Loucy (cell line): ENCODE measurements around the gene ILF2.

Experiments used
- H2AFZ ChIP-seq: fragments of 200-600 bp; sonication (generic); 2 replicates; pipeline ENCODE4 v1.6.0; 2016; ENCODE audit warnings: antibody characterized with exemption, mild to moderate bottlenecking, low read length, moderate library complexity
- H3F3A ChIP-seq: fragments of 200-600 bp; 2 replicates; pipeline ENCODE4 v1.6.0; 2016; ENCODE audit warnings: antibody characterized with exemption, low read depth, mild to moderate bottlenecking
- H3K27me3 ChIP-seq: fragments of 200-600 bp; sonication (generic); 2 replicates; pipeline ENCODE4 v1.6.1; 2014; ENCODE audit warnings: low read length, mild to moderate bottlenecking; ENCODE audit not compliant: insufficient read depth, poor library complexity, severe bottlenecking
- H3K36me3 ChIP-seq: fragments of 200-600 bp; sonication (generic); 2 replicates; pipeline ENCODE4 v1.6.1; 2016; ENCODE audit warnings: low read length; ENCODE audit not compliant: insufficient read depth
- H3K4me1 ChIP-seq: fragments of 200-600 bp; sonication (generic); 2 replicates; pipeline ENCODE4 v1.5.1; 2014; ENCODE audit warnings: low read length, mild to moderate bottlenecking; ENCODE audit not compliant: insufficient read depth, poor library complexity, severe bottlenecking
- H3K4me2 ChIP-seq: fragments of 200-600 bp; sonication (generic); 2 replicates; pipeline ENCODE4 v1.6.0; 2014; ENCODE audit warnings: antibody characterized with exemption, low read length, low read depth, mild to moderate bottlenecking; ENCODE audit not compliant: poor library complexity, severe bottlenecking
- H3K4me3 ChIP-seq: fragments of 200-600 bp; sonication (generic); 2 replicates; pipeline ENCODE4 v1.5.1; 2014; ENCODE audit warnings: low read length, mild to moderate bottlenecking, mixed read lengths; ENCODE audit not compliant: poor library complexity, severe bottlenecking
- H3K79me2 ChIP-seq: fragments of 200-600 bp; sonication (generic); 2 replicates; pipeline ENCODE4 v1.6.1; 2014; ENCODE audit warnings: low read length; ENCODE audit not compliant: insufficient read depth
- H3K9ac ChIP-seq: fragments of 200-600 bp; sonication (generic); 2 replicates; pipeline ENCODE4 v1.6.0; 2014; ENCODE audit warnings: mild to moderate bottlenecking, low read depth, low read length, moderate library complexity; ENCODE audit not compliant: poor library complexity, severe bottlenecking
- H3K9me2 ChIP-seq: fragments of 200-600 bp; sonication (generic); replicated peaks from 2 replicates; pipeline ENCODE4 v1.6.1; 2016; ENCODE audit warnings: low read depth, low read length, mixed read lengths
- H3K9me3 ChIP-seq: fragments of 200-600 bp; sonication (generic); 2 replicates; pipeline ENCODE4 v1.6.1; 2014; ENCODE audit warnings: mild to moderate bottlenecking, antibody characterized with exemption, low read length, low read depth; ENCODE audit not compliant: insufficient read depth
- H4K20me1 ChIP-seq: fragments of 200-600 bp; sonication (generic); 2 replicates; pipeline ENCODE4 v1.6.0; 2014; ENCODE audit warnings: antibody characterized with exemption, low read length, mild to moderate bottlenecking; ENCODE audit not compliant: insufficient read depth, poor library complexity, severe bottlenecking
- CTCF ChIP-seq: fragments of 200-600 bp; sonication (generic); conservative IDR thresholded peaks from 2 replicates; pipeline ENCODE4 v1.5.1; 2014; ENCODE audit warnings: mild to moderate bottlenecking, antibody characterized with exemption, low read length
- EZH2phosphoT487 ChIP-seq: fragments of 200-600 bp; IDR thresholded peaks from 2 replicates; pipeline ENCODE4 v1.6.1; 2018; ENCODE audit warnings: antibody characterized with exemption, mild to moderate bottlenecking, moderate library complexity, borderline replicate concordance

The ILF2 gene

GRCh38 chr1:153612111-153612754 is 58.6 kb downstream of the ILF2 start:
- TF ChIP-seq EZH2phosphoT487 (no peak), CTCF (no peak)
- Histone ChIP-seq H3K27me3 (no peaks in the 10 kb centered on the region), H3K79me2 (no peaks in the 10 kb centered on the region), H2AFZ (no peak overlapping the region), H3K9me2 (no peaks in the 10 kb centered on the region), H3K4me2 (no peak overlapping the region), H3K4me3 (no peak overlapping the region), H4K20me1 (no peaks in the 10 kb centered on the region), H3K9ac (no peak overlapping the region), H3F3A (no peaks in the 10 kb centered on the region), H3K9me3 (no peaks in the 10 kb centered on the region), H3K36me3 (no peaks in the 10 kb centered on the region), H3K4me1 (no peaks in the 10 kb centered on the region)
